HG03139 (cell line): ENCODE measurements around the gene PUM2.

Experiments
- ATAC-seq: cut with Tn5 transposase; IDR thresholded peaks from one replicate; pipeline ENCODE4 v1.9.1; 2021; ENCODE audit not compliant: unreplicated experiment

PUM2 gene

DNA sequence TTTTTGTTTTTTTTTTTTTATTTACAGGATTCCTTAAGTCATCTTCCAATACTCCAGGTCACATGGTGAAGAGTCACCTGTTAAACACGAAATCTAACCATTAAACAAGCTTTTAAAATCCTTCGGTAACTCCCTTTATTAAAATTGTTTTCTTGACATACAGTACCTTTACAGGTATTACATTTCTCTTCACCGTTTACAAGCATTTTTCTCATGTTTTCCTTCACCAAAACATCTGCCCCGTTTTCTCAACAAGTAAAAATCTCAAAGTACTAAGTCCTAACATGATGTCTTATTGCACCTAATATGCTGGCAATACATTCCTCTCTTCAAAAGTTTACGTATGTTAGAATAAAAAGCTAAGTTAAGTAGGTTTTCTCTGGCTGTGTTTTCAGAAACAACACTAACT is 1.1 kb downstream of the PUM2 start:
- ATAC-seq, result no peak

DNA sequence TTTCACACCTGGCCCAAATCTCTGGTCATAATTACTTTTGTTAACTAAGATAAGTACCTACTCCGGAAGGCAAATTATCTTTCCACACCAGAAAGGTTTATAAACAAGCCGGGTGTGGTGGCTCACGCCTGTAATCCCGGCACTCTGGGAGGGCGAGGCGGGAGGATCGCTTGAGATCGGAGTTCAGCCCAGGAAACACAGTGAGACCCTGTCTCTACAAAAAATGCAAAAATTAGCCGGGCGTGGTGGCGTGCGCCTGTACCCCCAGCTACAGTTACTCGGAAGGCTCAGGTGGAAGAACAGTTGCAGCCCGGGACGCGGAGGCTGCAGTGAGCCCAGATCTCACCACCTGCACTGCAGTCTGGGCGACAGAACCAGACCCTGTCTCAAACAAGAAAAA is 2.1 kb downstream of the PUM2 start:
- ATAC-seq, result no peak

DNA sequence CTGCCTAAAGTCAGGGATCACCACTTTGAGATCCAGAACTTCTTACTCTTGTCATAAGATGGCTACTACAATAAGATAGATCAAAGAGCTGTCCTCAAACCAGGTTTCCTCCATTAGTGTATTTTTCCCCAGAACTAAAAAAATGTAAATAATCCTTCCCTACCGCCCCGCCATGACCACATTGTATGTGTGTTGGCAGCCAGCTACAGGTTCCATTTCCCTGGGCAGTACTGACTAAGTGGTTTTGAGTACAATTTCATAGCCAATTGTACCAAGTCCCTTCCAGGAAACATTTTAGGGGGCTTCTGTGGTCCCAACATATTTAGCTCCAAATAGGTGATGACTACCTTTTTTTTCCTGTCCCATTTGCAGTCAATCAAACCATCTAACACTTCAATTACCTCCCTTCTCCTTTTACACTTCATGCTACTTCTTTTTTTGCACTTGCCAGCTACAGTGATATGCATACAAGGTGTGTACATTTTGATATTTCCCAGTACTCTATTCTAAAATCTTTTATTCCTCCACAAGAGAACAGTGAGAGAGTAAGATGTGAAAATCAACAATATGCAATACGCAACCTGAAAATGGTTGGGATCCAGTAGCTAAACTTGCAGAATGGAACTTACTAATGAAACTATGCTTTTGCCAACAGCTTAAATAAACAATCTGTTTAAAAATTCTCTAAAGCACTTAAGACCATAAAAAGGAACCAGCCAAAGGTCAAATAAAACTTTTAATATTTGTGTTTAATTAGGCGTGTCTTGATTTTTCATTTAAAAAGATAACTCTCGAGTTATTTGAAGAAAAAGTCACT is 3.9 kb downstream of the PUM2 start:
- no peak for ATAC-seq

DNA sequence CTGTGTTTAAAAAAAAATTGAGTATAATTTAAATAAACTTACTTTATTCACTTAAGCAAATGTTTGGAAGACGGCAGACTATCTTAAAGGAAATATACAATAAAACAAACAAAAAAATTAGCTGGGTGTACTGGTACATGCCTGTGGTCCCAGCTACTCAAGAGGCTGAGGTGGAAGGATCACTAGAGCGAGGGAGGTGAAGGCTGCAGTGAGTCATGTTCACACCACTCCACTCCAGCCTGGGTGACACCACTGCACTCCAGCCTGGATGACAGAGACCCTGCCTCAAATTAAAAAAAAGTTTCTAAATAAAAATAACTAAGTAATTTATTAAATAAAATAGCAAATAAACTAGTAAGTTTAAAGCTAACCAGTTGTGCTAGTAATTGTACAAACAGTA is 7.5 kb downstream of the PUM2 start:
- no peak for ATAC-seq

DNA sequence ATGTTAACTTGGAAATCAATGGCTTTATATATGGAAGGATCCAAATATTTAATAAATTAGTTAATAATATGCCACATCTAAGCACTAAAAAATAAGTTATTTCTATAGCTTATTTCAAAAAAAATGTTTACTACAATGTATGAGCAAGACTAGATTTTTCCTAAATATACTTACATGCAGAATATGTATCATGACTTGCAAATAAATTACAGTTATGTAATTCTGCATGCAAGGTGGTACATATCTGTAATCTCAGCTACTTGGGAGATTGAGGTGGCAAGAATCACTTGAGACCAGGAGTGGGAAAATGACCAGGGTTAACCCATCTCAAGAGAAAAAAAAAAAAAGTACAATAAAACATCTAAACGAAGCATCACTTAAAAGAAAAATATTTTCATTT is 11.6 kb downstream of the PUM2 start:
- no peak for ATAC-seq

DNA sequence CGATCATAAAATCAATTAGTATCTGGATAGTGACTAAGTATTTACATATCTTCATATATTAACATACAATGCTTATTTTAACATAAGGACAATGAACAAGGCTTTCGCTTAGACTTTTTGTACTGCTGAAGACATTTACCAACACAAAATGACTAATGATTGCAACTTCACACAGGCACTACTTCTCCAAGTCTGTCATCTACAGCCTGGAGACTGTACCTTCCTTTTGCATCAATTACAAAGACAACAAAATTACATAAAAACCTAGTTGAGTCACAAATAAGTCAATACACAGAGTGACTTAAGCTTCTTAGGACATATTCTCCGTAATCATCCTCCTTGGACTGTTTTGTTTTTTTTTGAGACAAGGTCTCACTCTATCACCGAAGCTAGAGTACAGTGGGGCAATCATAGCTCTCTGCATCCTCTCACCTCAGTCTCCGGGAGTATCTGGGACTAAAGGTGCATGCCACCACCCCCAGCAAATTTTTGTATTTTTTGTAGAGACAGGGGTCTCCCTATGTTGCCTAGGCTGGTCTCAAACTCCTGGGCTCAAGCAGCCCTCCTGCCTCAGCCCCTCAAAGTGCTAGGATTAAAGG is 15.9 kb downstream of the PUM2 start:
- ATAC-seq, result no peak

DNA sequence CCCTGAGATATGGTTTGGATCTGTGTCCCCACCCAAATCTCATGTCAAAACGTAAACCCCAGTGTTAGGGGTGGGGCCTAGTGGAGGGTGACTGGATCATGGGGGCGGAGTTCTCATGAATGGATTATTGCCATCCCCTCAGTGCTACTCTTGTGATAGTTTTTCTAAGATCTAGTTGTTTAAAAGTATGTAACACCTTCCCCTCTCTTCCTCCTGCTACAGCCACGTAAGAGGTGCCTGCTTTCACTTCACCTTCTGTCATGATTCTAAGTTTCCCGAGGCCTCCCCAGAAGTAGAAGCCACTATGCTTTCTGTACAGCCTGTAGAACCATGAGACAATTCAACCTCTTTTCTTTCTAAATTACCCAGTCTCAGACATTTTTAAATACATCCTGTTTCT is 16.9 kb downstream of the PUM2 start:
- peak; percentile 45 for ATAC-seq

DNA sequence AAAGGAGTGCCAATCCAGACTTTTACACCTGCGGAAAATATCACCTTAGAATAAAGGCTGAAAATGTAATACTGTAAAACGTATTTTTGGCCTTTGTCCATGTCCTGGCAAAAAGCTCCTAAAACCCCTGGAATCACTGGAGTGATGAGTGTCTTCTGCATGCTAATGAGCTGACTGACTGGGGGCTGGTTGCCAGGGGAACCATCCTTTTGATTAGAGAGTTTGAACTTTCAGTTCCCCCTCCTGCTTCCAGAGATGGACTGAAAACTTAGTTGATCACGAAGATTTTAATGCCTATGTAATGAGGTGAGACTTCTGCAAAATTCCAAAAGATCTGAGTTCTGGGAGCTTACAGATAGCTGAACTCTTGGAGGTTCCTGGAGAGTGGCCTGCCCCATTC is 20.5 kb downstream of the PUM2 start:
- no peak for ATAC-seq

DNA sequence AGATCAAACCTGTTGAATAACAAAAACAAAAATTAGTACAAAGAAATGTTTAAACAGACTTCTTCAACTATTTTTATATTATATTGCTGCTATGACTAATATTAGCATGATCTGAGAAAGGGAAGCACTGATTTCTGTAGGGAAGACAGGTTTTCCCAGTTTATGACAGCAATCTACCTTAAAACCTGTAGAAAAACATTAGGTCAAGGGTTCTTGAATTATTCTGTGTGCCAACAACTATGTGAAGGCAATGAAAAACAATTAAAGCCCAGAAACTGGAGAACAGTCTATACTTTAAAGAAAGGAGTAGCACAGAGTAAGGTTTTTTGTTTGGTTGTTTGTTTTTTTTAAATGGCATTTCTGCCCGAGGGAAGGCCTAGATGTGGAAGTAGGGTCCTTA is 23.3 kb downstream of the PUM2 start:
- ATAC-seq, result no peak

DNA sequence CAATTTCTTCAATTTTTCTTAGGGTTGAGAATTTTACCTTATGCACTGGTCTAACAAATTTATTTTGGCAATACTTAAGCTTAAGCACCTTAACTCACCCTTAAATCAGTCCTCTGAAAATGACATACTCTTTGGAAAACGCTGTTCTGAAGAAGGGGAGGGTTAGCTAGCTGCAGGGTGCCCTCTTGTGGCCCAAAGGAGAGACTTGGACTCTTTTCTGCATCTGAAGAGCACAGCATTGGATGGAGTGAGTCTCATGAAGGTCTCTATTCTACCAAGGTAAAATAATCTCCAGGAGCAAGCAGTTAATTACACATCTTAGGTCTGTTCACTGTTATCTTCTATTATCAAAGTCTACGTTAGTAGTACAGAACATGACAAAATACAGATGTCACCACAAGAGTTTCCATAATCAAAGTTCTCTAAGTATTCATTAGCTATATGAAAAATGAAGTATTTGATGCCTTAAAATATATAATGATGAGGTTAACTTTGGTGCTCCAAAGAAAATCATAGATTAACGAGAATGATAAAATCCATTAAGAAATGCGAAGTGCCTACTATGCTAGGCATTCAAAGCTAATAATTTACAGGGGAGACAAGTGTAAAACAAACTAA is 24.4 kb downstream of the PUM2 start:
- peak; percentile 65 for ATAC-seq

DNA sequence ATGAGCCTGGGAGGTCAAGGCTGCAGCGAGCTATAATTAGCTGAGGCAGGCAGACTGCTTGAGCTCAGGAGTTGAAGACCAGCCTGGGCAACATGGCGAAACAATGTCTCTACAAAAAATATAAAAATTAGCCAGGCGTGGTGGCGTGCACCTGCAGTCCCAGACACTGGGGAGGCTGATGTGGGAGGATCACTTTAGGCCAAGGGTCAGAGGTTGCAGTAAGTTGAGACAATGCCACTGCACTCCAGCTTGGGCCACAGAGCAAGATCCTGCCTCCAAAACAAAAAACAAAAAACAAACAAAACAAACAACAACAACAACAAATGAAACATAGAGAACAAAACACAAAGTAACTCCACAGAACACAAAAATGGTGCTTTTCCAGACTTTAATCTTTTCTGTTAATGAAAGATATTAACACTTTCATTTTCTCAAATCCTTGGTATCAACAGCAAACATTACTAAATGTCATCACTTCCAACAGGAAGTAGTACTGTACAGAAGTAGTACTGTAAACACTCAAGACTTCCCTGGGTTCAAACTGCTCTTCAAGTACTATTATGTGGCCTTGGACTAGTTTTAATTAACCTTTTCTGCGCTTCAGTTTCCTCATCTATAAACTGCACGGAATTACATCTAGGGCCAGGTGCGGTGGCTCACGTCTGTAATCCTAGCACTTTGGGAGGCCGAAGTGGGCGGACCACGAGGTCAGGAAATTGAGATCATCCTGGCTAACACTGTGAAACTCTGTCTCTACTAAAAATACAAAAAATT is 27.9 kb downstream of the PUM2 start:
- ATAC-seq, result no peak

DNA sequence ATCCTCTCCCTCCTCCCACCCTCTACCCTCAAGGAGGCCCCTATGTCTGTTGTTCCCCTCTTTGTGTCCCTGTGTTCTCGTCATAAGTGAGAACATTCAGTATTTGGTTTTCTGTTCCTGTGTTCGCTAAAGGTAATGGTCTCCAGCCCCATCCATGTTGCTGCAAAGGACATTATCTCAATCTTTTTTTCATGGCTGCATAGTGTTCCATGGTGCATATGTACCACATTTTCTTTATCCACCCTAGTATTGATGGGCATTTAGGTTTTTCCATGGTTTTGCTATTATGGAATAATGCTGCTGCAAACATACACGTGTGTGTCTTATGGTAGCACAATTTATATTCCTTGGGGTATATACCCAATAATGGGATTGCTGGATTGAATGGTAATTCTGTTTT is 33.0 kb downstream of the PUM2 start:
- no peak for ATAC-seq

DNA sequence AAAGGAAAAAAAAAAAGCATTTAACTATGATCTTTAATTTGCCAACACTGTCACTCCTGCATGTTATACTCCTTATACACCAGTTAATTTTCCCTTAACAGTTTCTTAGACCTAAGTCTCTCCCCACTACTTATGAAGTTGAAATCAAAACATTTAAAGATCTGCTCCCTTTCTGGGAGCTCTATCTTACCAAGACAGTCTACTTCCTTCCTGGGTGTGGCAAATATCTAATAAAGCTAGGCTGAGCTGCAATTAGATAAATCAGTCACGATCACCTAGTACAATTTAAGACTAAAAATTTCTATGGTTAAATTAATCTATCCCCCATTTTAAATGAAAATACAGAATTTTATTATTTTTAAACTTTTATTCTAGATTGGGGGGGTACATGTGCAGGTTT is 33.4 kb downstream of the PUM2 start:
- ATAC-seq, result no peak

DNA sequence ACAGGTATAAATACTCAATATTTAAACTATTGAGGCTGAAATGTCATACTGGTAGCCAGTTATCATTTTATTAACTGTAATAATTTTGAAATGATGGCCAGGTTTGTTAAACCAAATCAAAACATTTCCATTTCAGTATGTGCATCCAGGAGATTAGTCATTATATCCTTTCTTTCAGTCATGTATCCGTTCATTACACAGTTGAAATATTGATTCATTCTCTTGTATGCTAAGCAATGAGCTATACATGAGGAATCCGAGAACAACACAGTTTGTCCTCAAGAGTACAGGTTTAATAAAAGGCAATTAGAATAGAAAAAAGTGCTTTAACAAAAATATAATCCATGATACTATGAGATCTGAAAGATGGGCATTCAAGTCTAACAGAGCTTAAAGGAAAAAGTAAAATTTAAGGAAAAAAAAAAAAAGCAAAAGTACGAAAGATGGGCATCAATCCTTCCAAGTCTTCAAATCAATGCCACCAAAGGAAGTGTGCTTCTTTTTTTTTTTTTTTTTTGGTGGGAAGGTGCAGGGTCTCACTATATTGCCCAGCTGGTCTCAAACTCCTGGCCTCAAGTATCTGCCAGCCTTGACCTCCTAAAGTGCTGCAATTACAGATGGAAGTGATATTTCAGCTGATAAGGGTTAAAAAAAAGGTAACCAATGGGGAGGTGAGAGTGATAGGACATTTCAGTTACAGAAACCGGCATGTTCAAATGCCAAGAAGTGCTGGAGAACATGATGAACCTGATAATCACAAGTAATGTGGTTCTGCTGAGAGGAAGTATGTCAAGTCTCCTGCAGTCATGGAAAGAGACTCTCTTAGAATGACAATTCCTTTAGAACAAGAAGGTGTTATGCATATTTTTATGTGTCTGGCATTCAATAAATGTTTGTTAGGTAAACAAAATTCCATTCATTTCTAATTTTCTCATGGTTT is 35.8 kb downstream of the PUM2 start:
- ATAC-seq, result no peak

DNA sequence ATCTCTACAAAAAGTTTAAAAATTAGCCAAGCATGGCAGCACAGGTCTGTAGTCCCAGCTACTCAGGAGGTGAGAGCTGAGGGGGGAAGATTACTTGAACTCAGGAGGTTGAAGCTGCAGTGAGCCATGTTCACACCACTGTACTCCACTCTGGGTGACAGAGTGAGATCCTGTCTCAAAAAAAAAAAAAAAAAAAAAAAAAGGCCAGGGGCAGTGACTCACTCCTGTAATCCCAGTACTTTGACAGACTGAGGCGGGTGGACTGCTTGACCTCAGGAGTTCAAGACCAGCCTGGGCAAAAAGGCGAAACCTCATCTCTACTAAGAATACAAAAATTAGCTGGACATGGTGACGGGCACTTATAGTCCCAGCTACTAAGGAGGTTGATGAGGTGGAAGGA is 37.0 kb downstream of the PUM2 start:
- ATAC-seq, result no peak

DNA sequence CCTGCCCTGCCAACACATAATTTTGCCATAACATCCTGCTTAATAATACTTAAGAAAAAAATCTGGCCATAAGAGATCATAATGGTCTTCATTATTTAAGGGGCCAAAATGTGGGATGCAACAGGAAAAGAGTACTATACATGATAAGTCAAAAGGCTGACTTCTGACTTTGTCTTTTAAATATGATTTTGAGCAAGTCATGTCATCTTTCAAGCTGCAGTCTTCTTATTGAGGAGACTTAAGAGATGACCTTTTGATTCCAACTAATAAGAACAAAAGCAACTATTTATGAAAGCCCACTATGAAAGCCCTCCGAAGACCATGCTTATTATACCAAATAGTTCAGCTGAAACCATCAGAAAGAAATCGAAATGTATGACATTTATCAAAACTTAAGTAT is 41.6 kb downstream of the PUM2 start:
- ATAC-seq, result no peak

DNA sequence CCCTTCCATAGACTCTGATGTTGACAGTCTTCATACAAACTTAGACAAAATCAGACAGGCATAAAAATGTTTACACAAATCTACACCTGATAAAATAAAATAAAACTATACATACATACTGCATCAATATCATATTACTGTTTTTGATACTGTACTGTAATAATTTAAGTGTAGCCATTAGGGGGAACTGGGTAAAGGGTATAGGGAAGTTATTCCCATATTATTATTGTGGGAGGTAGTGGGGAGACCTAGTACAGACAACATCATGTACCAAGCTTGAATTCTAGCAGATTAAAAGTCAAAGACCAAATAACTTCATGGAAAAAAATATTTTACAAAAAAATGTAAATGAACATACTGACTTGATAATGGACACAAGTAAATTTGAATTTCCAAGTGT is 43.3 kb downstream of the PUM2 start:
- ATAC-seq, result no peak

DNA sequence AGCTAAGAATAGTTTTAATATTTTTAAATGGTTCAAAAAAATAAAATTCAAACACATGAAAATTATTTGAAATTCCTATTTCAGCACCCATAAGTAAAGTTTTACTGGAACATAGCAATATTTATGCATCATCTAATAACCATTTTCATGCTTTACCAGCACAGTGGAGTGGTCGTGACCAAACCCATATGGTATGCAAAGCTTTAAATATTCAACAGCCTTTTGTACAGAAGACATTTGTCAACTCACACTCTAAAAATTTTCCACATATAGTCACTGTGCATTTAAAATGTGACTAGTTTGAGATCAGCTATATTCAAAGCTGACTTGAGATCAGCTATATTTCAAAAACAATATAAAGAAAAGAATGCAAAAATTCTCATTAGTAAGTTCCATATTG is 46.2 kb downstream of the PUM2 start:
- no peak for ATAC-seq

DNA sequence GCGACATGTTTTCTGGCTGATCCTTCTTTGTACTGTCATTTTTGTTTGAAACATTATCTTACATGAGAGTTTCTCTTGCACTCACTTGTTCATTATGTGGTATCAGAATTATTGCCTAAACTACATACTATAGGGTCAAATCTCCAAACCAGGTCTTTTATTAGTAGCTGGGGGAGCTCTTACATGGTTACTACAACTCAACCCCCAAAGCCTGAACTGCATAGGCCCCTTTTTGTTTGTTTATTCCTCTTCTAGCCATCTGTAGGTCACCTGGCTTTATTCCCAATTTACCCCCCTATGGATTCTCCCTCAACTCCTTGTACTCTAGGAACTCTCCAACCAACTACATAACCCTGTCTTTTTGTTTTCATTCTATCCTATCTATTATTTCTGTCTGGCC is 46.7 kb downstream of the PUM2 start:
- no peak for ATAC-seq

DNA sequence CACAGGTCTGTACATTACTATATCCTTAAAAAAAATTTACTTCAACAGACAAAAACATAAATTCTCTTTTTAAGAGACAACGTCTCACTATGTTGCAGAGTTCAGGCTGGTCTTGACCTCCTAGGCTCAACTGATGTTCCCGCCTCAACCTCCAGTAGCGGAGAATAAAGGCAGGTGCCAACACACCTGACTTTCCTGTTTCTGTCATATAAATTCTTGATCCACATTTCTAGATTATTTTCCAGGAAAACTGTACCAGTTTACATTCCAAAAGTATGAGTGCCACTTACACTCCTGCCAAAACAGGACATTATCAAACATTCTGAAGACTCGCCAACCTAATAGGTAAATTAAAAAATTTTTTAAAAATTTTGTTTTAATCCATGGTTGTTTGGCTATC is 48.6 kb downstream of the PUM2 start:
- ATAC-seq, result no peak

DNA sequence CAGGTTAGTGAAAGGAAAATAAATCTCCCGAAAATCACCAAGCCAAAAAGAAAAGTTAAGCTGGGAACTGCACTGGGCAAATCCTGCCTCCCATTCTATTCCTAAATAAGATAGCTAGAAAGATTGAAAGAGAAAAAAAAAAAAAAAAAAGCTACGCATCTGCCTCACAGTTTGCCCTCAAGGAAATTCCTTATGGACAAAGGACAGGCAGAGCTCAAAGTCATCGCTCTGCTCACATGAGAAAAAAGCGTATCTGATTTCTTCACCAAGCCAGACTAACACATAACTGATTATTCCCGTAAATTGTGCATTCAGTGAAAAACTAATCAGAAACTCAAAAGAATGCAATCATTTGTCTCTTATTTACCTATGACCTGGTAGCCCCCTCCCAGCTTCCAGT is 50.0 kb downstream of the PUM2 start:
- no peak for ATAC-seq
